Measurements from ENCODE around the gene NUDCD3. TPM values are rescaled to one million over a fixed set of nuclear protein-coding genes. Genes with fewer than 3 reads are reported as not detected.
A peak's percentile ranks its signal among the peaks of the same experiment; 100 is the strongest.

The NUDCD3 gene
- total RNA-seq, 4 donors from 2014 or later, result 44.7 to 57.3 (median 49.7) TPM

DNA sequence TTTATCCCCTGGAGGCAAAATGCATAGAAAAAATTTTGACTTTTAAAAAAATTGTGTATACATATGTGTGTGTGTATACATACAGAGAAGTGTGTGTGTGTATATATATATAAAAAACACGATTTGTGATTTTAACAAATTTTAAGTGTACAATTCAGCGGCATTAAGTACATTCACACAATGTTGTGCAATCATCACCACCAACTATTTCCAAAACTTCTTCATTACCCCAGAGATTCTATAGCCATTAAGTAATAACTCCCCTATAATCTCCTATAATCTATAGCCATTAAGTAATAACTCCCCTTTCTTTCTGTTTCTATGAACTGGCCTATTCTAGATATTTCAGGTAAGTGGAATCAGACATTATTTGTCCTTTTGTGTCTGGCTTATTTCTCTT lies 144.4 kb downstream of the NUDCD3 start:
- no peak for TF ChIP-seq EP300 (IDR thresholded peaks at IDR 0.05)
- TF ChIP-seq, protein P1, sequence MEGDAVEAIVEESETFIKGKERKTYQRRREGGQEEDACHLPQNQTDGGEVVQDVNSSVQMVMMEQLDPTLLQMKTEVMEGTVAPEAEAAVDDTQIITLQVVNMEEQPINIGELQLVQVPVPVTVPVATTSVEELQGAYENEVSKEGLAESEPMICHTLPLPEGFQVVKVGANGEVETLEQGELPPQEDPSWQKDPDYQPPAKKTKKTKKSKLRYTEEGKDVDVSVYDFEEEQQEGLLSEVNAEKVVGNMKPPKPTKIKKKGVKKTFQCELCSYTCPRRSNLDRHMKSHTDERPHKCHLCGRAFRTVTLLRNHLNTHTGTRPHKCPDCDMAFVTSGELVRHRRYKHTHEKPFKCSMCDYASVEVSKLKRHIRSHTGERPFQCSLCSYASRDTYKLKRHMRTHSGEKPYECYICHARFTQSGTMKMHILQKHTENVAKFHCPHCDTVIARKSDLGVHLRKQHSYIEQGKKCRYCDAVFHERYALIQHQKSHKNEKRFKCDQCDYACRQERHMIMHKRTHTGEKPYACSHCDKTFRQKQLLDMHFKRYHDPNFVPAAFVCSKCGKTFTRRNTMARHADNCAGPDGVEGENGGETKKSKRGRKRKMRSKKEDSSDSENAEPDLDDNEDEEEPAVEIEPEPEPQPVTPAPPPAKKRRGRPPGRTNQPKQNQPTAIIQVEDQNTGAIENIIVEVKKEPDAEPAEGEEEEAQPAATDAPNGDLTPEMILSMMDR (IDR thresholded peaks at IDR 0.05), result no peak
- no peak for TF ChIP-seq POLR2A (IDR thresholded peaks at IDR 0.05)
- Histone ChIP-seq H3K27ac (no peak overlapping the region), H3K4me1 (no peaks in the 10 kb centered on the region), H3K4me3 (no peak overlapping the region), H3K9me3 (peaks cover 0 to 24% (median 0%) of the 10 kb centered on the region in 4 donors), H3K27me3 (no peaks in the 10 kb centered on the region), H3K36me3 (no peaks in the 10 kb centered on the region)
- no peak for DNase-seq (ENCODE audit: low spot score in 2 of 2)
- WGBS, 2 donors, result 87 to 95% methylated on average over 2 of the region's 2 CpGs

DNA sequence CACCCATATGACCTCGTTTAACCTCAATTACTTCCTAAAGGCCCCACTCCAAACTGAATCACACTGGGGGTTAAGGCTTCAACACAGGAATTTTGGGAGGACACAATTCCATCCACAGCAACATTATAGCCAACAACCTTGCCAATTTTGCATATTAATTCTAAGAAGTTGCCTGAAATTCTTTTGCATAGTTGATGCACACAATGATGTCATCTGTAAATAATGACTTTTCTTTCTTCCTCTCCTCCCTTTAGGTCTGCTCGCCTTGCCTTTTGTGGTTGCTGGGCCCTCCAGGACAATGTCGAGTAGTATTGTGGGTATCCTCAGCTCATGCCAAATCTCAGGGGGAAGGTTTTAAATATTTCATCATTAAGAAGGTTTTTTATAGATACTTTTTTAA lies 149.1 kb downstream of the NUDCD3 start:
- H3K4me3 ChIP-seq, result no peak overlapping the region
- H3K9me3 ChIP-seq, result peaks cover 0 to 30% (median 0%) of the 10 kb centered on the region in 4 donors
- WGBS, 2 donors, result 81 to 82% methylated on average over 3 of the region's 3 CpGs
- H3K36me3 ChIP-seq, result no peaks in the 10 kb centered on the region
- TF ChIP-seq POLR2A (IDR thresholded peaks at IDR 0.05) (no peak), EP300 (IDR thresholded peaks at IDR 0.05) (no peak)
- TF ChIP-seq, protein P1 (IDR thresholded peaks at IDR 0.05), result no peak
- DNase-seq (ENCODE audit: low spot score in 2 of 2), result no peak
- no peaks in the 10 kb centered on the region for H3K4me1 ChIP-seq
- no peaks in the 10 kb centered on the region for H3K27me3 ChIP-seq
- no peak overlapping the region for H3K27ac ChIP-seq

DNA sequence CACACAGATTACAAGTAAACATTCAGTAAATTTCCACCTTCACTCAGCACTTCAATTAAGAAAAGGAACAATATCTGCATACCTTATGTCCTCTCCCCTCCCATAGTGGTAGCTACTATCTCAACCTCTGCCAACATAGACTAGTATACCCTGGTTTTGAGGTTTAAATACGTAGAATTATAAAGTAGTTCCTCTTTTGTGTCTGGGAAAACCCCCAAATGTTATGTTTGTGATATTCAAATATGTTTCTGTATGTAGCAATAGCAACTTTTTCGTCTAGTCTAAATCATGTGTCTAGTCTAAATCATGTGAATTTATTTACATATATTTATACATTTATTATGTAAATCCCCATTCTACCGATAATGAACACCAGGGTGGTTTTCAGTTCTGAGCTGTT lies 151.9 kb downstream of the NUDCD3 start:
- no peak for TF ChIP-seq POLR2A (IDR thresholded peaks at IDR 0.05)
- TF ChIP-seq EP300 (IDR thresholded peaks at IDR 0.05), result no peak
- TF ChIP-seq, protein P1 (IDR thresholded peaks at IDR 0.05), result no peak
- H3K27me3 ChIP-seq, result no peaks in the 10 kb centered on the region
- peaks cover 0 to 36% (median 0%) of the 10 kb centered on the region in 4 donors for H3K9me3 ChIP-seq
- no peak overlapping the region for H3K27ac ChIP-seq
- no peak overlapping the region for H3K4me3 ChIP-seq
- peaks cover 0 to 8% (median 0%) of the 10 kb centered on the region in 4 donors for H3K4me1 ChIP-seq
- WGBS, 2 donors, result 77 to 83% methylated on average over 3 of the region's 3 CpGs
- no peaks in the 10 kb centered on the region for H3K36me3 ChIP-seq
- DNase-seq (ENCODE audit: low spot score in 2 of 2), result no peak

DNA sequence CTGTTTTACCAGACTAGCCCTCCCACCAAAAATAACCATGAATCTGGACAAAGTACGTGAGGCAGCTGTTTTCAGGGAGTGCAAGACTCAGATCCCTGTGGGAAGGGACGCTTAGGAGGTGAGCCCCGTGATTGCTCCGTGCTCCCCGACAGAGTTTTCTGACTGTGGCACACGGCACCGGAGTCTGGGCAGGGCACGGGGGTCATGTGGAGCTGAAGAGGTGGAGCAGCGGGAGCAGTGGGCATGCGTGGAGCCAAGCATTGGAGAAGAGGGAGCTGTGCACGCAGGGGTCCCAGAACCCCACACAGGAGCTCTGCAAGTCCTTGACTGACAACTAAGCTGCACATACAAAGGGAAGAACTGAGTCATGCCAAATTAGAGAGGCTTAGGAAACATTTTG lies 154.0 kb downstream of the NUDCD3 start:
- no peaks in the 10 kb centered on the region for H3K27me3 ChIP-seq
- DNase-seq (ENCODE audit: low spot score in 2 of 2), result no peak
- TF ChIP-seq POLR2A (IDR thresholded peaks at IDR 0.05), result no peak
- TF ChIP-seq, protein P1 (IDR thresholded peaks at IDR 0.05), result no peak
- TF ChIP-seq EP300 (IDR thresholded peaks at IDR 0.05), result no peak
- peaks cover 0 to 23% (median 0%) of the 10 kb centered on the region in 4 donors for H3K9me3 ChIP-seq
- 84 to 91% methylated on average over 11 of the region's 11 CpGs for WGBS, 2 donors
- H3K27ac ChIP-seq, result no peak overlapping the region
- no peaks in the 10 kb centered on the region for H3K36me3 ChIP-seq
- H3K4me1 ChIP-seq, result peaks cover 0 to 14% (median 0%) of the 10 kb centered on the region in 4 donors
- no peak overlapping the region for H3K4me3 ChIP-seq

DNA sequence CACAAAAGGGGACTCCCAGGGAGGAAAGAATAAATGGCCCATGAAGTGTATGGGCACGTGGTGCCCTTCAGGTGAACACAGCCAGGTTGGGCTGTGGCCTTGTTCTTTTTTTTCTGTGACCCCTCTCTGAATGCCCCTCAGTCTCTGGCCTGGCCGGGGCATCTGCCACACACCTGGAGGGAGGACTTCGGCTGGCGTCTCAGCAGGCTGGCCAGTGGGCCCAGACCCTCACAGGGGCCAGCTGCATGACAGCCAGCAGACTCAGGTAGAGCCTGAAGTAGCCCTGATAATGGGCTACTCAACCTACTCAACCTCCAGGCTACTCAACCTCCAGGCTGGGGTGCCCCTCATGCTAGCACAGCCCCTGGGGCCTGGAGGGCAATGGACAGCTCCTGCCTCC lies 155.3 kb downstream of the NUDCD3 start:
- peak overlapping the region in 1 of 4 donors; percentile 18 for H3K27ac ChIP-seq
- H3K27me3 ChIP-seq, result no peaks in the 10 kb centered on the region
- peaks cover 0 to 14% (median 0%) of the 10 kb centered on the region in 4 donors for H3K4me1 ChIP-seq
- H3K36me3 ChIP-seq, result no peaks in the 10 kb centered on the region
- whole genome bisulfite sequencing, 2 donors, result 87 to 90% methylated on average over 4 of the region's 4 CpGs
- peaks cover 0 to 23% (median 0%) of the 10 kb centered on the region in 4 donors for H3K9me3 ChIP-seq
- no peak for DNase-seq (ENCODE audit: low spot score in 2 of 2)
- no peak overlapping the region for H3K4me3 ChIP-seq
- TF ChIP-seq EP300 (IDR thresholded peaks at IDR 0.05) (no peak), POLR2A (IDR thresholded peaks at IDR 0.05) (no peak)
- TF ChIP-seq, protein P1 (IDR thresholded peaks at IDR 0.05), result no peak
